AG04450 (cell line): ENCODE measurements around the gene STAB2. TPM values are rescaled to one million over a fixed set of nuclear protein-coding genes. Genes with fewer than 3 reads are reported as not detected.

Source experiments
- CTCF ChIA-PET: fragments of 300-600, 350-600 bp; formaldehyde crosslinking; extraction: SDS; loops from one replicate; lab custom pipeline; 2022; ENCODE audit warnings: antibody characterized with exemption, inconsistent platforms; lab: Charles Lee
- POLR2A ChIA-PET: fragments of 350-600 bp; formaldehyde crosslinking; extraction: SDS; loops from one replicate; lab custom pipeline; 2021; ENCODE audit warnings: antibody characterized with exemption, inconsistent platforms; lab: Yijun Ruan, JAX
- DNase-seq: peaks from one replicate; pipeline ENCODE4 v3.0.0-alpha.2; 2011; ENCODE audit warnings: low read depth, low spot score
- H3K27ac ChIP-seq: one replicate; pipeline ENCODE4 v1.5.1; 2012; ENCODE audit warnings: low read depth, low read length, control low read depth
- H3K27me3 ChIP-seq: one replicate; pipeline ENCODE4 v1.6.0; 2012; ENCODE audit warnings: low read length; ENCODE audit not compliant: control insufficient read depth, insufficient read depth
- H3K4me3 ChIP-seq: 2 replicates; pipeline ENCODE4 v1.5.1; 2011; ENCODE audit warnings: mild to moderate bottlenecking, low read depth, low read length, control low read depth
- H3K9me3 ChIP-seq: 2 replicates; pipeline ENCODE4 v1.5.1; 2012; ENCODE audit warnings: low read length; ENCODE audit not compliant: control insufficient read depth, insufficient read depth
- polyA plus RNA-seq: library from polyadenylated mRNA; depleted of rRNA; stranded (reverse); fragments of >200 nt; gene quantifications from 2 replicates; pipeline ENCODE4 v1.2.3, GENCODE V29; 2011
- TF ChIP-seq, protein P1 (sequence below): IDR thresholded peaks from 2 replicates; pipeline ENCODE4 v1.5.1; 2011; ENCODE audit warnings: low read depth, low read length, control low read depth, inconsistent platforms

Gene STAB2
- polyA plus RNA-seq, 1 experiment: not detected

DNA sequence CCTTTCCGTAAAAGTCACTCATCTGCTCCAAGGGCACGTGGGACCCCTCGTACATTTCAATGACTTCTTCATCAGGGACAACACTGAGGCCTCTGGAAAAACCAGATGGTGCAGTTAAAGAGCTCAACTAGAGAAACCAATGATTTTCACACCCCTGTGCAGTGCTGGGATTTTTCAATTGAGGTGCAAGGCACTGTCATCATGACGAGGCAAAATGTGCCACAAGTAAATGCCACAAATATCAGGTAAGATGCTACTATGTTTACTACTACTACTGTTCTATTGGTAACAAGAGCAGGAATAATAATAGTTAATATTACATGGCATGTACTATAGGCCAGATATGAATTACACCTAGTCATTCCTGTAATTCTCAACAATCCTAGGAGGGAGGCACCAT is 211.5 kb downstream of the STAB2 start:
- Histone ChIP-seq H3K4me3 (no peak overlapping the region), H3K27ac (no peak overlapping the region), H3K27me3 (no peaks in the 10 kb centered on the region), H3K9me3 (no peaks in the 10 kb centered on the region)
- ChIA-PET POLR2A (no interaction called here), CTCF (no interaction called here)
- no peak for DNase-seq
- TF ChIP-seq, protein P1, sequence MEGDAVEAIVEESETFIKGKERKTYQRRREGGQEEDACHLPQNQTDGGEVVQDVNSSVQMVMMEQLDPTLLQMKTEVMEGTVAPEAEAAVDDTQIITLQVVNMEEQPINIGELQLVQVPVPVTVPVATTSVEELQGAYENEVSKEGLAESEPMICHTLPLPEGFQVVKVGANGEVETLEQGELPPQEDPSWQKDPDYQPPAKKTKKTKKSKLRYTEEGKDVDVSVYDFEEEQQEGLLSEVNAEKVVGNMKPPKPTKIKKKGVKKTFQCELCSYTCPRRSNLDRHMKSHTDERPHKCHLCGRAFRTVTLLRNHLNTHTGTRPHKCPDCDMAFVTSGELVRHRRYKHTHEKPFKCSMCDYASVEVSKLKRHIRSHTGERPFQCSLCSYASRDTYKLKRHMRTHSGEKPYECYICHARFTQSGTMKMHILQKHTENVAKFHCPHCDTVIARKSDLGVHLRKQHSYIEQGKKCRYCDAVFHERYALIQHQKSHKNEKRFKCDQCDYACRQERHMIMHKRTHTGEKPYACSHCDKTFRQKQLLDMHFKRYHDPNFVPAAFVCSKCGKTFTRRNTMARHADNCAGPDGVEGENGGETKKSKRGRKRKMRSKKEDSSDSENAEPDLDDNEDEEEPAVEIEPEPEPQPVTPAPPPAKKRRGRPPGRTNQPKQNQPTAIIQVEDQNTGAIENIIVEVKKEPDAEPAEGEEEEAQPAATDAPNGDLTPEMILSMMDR: no peak

DNA sequence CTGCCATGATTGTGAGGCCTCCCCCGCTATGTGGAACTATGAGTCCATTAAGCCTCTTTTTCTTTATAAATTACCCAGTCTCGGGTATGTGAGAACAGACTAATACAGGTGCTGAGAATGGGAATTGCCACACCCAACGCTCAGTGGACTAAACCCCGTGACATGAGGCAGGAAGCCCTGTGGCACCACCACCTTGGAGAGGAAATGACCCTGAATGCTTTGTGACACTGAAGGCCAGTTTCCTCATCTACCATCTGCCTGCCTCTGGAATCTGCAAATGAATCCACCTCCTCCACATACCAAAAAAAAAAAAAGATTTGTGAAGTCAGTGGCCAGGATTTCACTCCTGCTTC is 212.4 kb downstream of the STAB2 start:
- no peak overlapping the region for H3K27ac ChIP-seq
- no peaks in the 10 kb centered on the region for H3K27me3 ChIP-seq
- no peak overlapping the region for H3K4me3 ChIP-seq
- POLR2A ChIA-PET: no interaction called here
- no peaks in the 10 kb centered on the region for H3K9me3 ChIP-seq
- CTCF ChIA-PET: no interaction called here
- TF ChIP-seq, protein P1: no peak
- DNase-seq: no peak

GRCh38 chr12:103799857-103800771 is 213.0 kb downstream of the STAB2 start:
- peak overlapping the region; percentile 40 for H3K27ac ChIP-seq
- TF ChIP-seq, protein P1: no peak
- H3K9me3 ChIP-seq: no peaks in the 10 kb centered on the region
- no peak overlapping the region for H3K4me3 ChIP-seq
- ChIA-PET POLR2A (no interaction called here), CTCF (interaction anchor here (0.6 to 0.7 kb wide), 2 partner anchors 22 to 70 kb away, joined by 3 read pairs; no protein-coding TSS in a partner anchor)
- peak; percentile 63 for DNase-seq
- H3K27me3 ChIP-seq: no peaks in the 10 kb centered on the region

DNA sequence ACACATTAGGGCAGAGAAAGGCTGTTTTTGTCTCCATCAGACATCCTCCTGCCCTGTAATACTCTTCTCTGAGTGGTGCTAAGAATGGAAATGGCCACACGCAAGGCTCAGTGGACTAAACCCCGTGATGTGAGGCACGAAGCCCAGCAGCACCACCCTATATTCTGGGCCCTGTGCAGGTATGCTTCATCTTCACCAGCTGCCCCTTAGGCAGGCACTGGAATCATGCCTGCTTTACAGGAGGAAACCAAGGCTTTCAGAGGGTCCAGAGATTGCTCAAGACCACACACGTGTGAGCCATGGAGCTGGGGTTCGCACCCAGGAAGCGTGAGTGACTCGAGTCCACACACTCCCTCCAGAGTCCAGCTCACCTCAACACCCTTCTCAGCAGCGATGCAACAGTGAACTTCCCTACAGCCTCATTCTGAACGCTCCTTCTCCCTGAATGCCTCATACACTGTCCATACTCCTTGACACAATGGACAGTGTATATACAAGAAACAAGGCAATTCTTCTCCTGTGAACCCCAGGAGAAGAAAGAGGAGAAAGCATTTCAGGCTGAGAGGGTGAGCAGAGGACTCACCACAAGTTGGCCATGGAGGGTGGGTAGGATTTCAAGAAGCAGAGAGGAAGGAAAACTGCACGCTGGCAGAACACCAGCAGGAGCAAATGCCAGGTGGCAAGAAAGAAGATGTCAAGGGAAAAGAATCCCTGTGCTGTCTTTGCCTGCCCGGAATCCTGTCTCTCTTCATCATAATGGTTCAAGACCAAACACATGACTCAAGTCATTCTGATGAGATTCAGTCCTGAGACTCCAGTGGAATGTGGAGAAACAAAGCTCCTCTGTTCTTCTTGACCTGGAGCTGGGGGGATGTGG is 214.9 kb downstream of the STAB2 start:
- POLR2A ChIA-PET: interaction anchor here (0.6 kb wide), 1 partner anchor 38 kb away, joined by 5 read pairs; no protein-coding TSS in a partner anchor
- no peak for DNase-seq
- TF ChIP-seq, protein P1: no peak

More for the DNA sequence above, 214.9 kb downstream of the STAB2 start:
- CTCF ChIA-PET: no interaction called here
- peak overlapping the region; percentile 69 for H3K27ac ChIP-seq
- H3K9me3 ChIP-seq: no peaks in the 10 kb centered on the region
- no peaks in the 10 kb centered on the region for H3K27me3 ChIP-seq
- no peak overlapping the region for H3K4me3 ChIP-seq
